Stimulated activated naive CD8-positive, alpha-beta T cell treated with anti-CD3 and anti-CD28 coated beads, Interleukin-15, Interleukin-2, amounts not matched to agents 100 ng/mL and 50 ng/mL, for 24 hours (primary cell): Measurements from ENCODE around the gene SPECC1.
"Not testable (repeated sequence)": the region's sequence is repeated elsewhere in the genome, so short reads cannot be mapped to it uniquely, and the experiment has no call there.

Experiments
- H3K27ac Mint-ChIP-seq: one replicate; pipeline ENCODE4 v1.8.0; 2021; ENCODE audit warnings: mild to moderate bottlenecking, mixed read lengths
- H3K27me3 Mint-ChIP-seq: one replicate; pipeline ENCODE4 v1.8.0; 2021; ENCODE audit warnings: mixed read lengths
- H3K36me3 Mint-ChIP-seq: one replicate; pipeline ENCODE4 v1.8.0; 2021; ENCODE audit warnings: low read depth, mixed read lengths
- H3K4me1 Mint-ChIP-seq: one replicate; pipeline ENCODE4 v1.8.0; 2021; ENCODE audit warnings: low read depth, mixed read lengths
- H3K4me3 Mint-ChIP-seq: one replicate; pipeline ENCODE4 v1.8.0; 2021; ENCODE audit warnings: mild to moderate bottlenecking, mixed read lengths
- H3K9me3 Mint-ChIP-seq: one replicate; pipeline ENCODE4 v1.8.0; 2021; ENCODE audit warnings: mixed read lengths

The SPECC1 gene

DNA sequence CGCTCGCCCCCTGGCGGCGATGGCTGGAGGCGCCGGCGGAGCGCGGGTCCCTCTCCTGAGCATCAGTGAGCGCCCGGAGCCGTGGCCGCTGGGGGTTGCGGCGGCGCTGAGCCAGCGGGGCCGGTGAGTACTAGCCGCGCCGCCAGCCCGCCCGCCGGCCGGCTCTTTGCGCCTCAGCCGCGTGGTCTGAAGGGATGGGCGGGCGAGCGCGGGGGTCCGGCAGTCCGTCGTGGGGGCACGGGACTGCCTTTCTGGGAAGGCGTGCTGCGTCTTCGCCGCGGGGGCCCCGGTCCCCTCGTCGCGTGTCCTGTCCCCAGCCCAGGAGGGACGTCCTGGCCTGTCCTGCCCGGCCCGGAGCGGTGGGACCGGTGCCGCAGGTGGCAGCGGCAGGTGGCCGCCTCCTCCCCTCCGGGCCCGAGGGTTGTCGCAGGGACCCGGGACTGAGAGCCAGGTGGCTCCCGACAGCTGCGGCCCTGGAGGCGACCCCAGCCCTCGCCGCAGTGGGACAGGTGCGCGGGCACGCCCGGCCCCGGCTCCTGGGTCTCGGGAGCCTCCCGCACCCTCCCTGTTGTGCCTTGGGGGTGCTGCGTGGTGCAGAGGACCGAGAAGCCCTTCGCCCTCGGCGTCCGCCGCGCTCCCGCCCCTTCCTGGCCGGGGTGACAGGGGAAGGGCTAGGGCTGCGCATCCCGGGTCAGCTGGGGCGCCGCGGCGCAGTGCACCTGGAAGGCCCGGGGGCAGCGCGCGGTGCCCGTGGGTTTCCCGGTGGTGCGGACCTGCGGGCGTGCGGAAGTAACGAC is at the start of gene SPECC1:
Gene SPECC1 (plus strand): TSS at position 58 of the 797 bp plus-strand sequence. CDS start 87,293 bp downstream, outside the sequence.
- Mint-ChIP-seq H3K4me1 (peaks cover 9% of the 10 kb centered on the region), H3K9me3 (no peaks in the 10 kb centered on the region), H3K27me3 (peaks cover 66% of the 10 kb centered on the region), H3K4me3 (peak within 1 kb of the TSS; percentile 83), H3K27ac (peak within 1 kb of the TSS; percentile 63), H3K36me3 (no peaks in the 10 kb centered on the region)

DNA sequence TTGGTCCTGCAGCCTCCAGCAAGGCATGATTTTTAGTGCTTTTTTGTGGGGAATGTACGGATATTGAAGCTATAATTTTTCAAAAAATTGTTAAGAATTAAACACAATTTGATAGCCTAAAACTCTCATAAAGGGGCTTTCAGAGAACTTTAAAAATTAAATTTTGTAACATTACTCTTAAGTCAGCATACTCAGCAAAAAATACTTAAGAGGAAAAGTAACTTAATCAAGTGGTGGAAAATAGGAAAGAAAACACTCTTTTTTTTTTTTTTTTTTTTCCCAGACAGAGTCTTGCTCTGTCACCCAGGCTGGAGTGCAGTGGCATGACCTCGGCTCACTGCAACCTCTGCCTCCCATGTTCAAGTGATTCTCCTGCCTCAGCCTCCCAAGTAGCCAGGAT is 46.2 kb upstream of the SPECC1 start:
- H3K27ac Mint-ChIP-seq, H3K27me3 Mint-ChIP-seq, H3K4me3 Mint-ChIP-seq, H3K9me3 Mint-ChIP-seq: not testable (repeated sequence)
- Mint-ChIP-seq H3K4me1 (peaks cover 26% of the 10 kb centered on the region), H3K36me3 (peaks cover 62% of the 10 kb centered on the region)

DNA sequence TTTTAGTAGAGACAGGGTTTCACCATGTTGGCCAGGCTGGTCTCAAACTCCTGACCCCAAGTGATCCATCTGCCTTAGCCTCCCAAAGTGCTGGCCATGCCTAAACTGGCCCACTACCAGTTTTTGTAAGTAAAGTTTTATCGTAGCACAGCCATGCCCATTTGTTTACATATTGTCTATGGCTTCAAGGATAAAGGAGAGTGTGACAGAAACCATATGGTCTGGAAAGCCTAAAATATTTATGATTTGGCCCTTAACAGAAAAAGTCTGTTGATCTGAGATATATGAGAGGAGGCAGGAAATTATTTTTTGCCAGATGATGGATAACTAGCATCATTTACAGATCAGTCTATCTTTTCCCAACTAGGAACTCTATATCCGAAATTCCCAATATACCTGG is 36.0 kb upstream of the SPECC1 start:
- no peaks in the 10 kb centered on the region for H3K27me3 Mint-ChIP-seq
- H3K9me3 Mint-ChIP-seq: no peaks in the 10 kb centered on the region
- H3K4me1 Mint-ChIP-seq: peaks cover 57% of the 10 kb centered on the region
- H3K36me3 Mint-ChIP-seq: peaks cover 61% of the 10 kb centered on the region
- no peak overlapping the region for H3K4me3 Mint-ChIP-seq
- H3K27ac Mint-ChIP-seq: peak overlapping the region; percentile 17

GRCh38 chr17:19975601-19976000 is 33.6 kb upstream of the SPECC1 start:
- Mint-ChIP-seq H3K9me3 (peaks cover 4% of the 10 kb centered on the region), H3K27ac (peak overlapping the region; percentile 80), H3K4me1 (peaks cover 54% of the 10 kb centered on the region), H3K27me3 (no peaks in the 10 kb centered on the region), H3K36me3 (peaks cover 47% of the 10 kb centered on the region), H3K4me3 (peak overlapping the region; percentile 65)

DNA sequence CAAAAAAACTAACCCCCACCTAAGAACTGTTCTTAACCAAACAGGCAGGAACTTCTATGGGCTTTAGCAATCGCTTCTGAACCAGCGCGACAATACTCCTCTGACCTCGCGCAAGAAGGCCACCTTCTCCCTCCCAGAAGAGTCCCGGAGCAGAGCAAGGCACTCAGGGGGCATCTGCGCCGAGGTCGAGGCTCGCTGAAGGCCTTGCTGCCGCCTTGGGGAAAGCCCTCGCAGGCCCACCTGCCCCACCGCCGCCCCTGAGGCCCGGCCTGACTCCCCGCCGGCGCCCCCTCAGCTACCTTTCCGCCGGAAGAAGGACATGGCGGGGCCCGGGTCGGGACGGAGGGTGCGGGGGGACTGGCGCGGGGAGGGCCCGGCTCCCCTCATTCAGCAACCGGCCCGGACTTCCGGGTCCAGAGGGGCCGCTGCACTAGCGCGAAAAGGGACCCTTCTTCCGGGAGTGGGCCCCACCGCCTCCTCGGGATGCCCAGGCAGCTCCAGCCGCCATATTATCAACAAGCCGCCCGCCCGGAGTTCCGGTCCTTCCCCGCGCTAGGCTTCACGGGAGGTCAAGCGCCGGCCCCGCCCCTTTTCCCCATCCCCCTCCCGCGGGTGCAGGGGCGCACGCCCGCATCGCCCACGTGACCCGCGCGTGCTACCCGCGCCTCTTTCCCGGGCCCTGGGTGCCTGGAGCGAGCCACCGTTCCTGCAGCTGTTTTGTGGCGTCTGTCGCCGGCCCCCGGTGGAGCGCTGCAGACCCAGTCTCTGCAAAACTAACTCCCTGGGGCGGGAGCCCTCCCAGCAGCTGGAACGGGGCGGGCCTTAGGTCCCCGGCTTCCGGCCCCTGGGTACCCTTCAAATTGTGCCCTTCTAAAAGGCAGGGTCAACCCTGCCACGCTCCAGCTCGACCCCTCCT is 31.6 kb upstream of the SPECC1 start, which contains the start of gene AKAP10:
Gene AKAP10 (minus strand): TSS at position 536 of the 916 bp plus-strand sequence. CDS start 149 bp downstream, at position 387.
- peak within 1 kb of the TSS; percentile 90 for H3K4me3 Mint-ChIP-seq
- peaks cover 35% of the 10 kb centered on the region for H3K36me3 Mint-ChIP-seq
- peaks cover 49% of the 10 kb centered on the region for H3K4me1 Mint-ChIP-seq
- peak within 1 kb of the TSS; percentile 99 for H3K27ac Mint-ChIP-seq
- H3K27me3 Mint-ChIP-seq: no peaks in the 10 kb centered on the region
- peaks cover 4% of the 10 kb centered on the region for H3K9me3 Mint-ChIP-seq

DNA sequence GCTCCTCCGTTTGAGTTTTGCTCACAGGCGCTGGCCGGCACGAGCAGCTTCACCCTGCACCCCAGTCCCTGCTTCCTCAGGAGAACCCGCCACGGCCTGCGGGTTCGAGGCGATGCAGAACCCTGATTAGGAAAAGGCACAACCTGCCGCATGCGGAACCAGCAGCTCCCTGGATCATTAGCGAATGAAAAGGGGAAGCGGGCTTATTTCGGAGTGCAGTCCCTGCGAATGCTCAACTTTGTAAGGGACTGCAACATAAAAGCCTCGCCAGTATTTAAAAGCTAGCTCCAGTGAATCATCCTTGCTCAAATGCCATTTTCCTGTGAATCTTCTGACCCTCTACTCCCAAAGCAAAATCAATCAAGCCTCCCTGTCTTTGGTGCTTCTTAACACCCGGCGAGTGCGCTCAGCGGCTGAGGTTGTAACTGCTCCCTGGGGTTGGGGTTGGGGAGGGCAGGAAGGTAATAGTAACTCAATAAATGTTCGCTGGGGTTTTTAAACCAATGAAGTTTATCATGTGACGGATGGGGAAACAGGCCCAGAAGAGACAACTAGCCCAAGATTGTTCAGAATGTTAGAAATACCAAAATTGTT is 30.9 kb upstream of the SPECC1 start:
- peaks cover 28% of the 10 kb centered on the region for H3K36me3 Mint-ChIP-seq
- H3K4me3 Mint-ChIP-seq: peak overlapping the region; percentile 90
- H3K27ac Mint-ChIP-seq: peak overlapping the region; percentile 99
- peaks cover 4% of the 10 kb centered on the region for H3K9me3 Mint-ChIP-seq
- no peaks in the 10 kb centered on the region for H3K27me3 Mint-ChIP-seq
- peaks cover 42% of the 10 kb centered on the region for H3K4me1 Mint-ChIP-seq

DNA sequence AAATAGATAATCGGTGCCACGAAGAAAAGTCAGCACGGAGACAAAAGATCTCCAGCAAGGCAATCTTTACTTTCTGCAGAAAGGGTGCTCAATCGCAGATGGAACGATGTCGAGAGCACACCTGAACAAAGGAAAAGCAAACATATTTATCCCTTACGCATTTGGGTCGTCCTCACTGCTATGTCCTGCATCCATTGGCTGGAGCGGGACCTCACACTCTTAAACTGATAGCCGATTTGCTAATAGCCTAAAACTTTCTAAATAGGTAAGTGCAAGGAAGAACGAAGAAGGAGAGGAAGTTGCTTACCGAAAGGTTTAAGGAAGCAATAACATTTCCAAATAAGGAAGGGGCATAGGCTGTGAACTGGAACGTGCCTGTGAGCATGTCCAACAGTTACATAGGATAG is 30.4 kb upstream of the SPECC1 start:
- Mint-ChIP-seq H3K27me3 (no peaks in the 10 kb centered on the region), H3K4me3 (peak overlapping the region; percentile 90), H3K4me1 (peaks cover 37% of the 10 kb centered on the region), H3K9me3 (peaks cover 4% of the 10 kb centered on the region), H3K27ac (peak overlapping the region; percentile 99), H3K36me3 (peaks cover 22% of the 10 kb centered on the region)

- Mint-ChIP-seq H3K9me3 (peaks cover 4% of the 10 kb centered on the region), H3K27ac (peak overlapping the region; percentile 8), H3K4me1 (peaks cover 23% of the 10 kb centered on the region), H3K27me3 (no peaks in the 10 kb centered on the region), H3K4me3 (no peak overlapping the region), H3K36me3 (peaks cover 14% of the 10 kb centered on the region)
Observed at GRCh38 chr17:19979917-19980770, 29.0 kb upstream of the SPECC1 start.

DNA sequence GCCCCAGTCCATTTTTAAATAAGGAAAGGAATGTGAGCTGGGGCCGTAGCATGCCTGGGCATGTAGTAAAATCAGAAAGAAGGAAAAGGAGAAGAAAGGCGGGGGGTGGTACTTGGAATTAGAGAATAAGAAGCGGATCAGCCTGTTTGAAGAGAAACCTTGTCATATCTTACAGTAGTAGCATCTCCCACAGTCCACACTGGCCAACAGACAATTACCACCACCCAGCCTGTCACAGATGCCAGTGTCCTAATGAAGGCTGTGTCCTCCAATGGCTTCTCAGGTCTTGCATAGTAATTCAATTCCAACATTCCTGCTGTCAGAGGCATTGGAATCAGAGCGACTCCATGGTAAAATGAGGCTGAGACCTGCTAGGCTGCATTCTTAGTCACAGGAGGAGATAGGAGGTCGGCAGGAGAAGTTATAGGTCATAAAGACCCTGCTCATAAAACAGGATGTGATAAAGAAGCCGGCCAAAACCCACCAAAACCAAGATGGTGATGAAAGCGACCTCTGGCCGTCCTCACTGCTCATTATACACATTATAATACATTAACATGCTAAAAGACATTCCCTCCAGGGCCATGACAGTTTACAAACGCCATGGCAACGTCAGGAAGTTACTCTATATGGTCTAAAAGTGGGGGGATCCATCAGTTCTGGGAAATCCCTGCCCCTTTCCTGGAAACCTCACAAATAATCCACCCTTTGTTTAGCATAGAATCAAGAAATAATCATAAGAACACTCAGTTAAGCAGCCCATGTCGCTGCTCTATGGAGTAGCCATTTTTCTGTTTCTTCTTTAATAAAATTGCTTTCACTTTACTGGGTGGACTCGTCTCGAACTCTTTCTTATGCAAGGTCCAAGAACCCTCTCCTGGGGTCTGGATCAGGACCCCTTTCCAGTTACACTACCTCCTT is 22.0 kb upstream of the SPECC1 start:
- Mint-ChIP-seq H3K36me3 (no peaks in the 10 kb centered on the region), H3K4me1 (no peaks in the 10 kb centered on the region), H3K9me3 (no peaks in the 10 kb centered on the region), H3K27me3 (no peaks in the 10 kb centered on the region), H3K4me3 (no peak overlapping the region), H3K27ac (no peak overlapping the region)

DNA sequence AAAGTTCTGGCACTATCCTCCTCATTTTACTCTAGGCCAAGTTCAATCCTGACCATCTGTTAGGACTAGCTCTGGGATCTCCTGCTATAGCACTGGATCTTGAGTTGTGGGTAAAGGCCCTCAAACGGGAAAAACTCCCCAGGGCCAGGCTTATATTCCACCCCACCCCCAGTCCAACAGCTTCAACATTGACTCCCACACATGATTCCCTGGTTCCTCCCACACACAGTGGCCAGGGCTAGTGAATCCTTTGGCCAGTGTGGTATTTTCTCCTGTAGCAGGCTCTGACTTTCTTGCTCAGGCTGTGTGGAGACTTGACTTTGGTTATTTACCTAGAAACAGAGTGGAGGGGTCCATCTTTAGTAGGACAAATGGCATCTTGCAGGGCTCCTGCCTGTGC is 21.3 kb upstream of the SPECC1 start:
- no peaks in the 10 kb centered on the region for H3K27me3 Mint-ChIP-seq
- no peaks in the 10 kb centered on the region for H3K36me3 Mint-ChIP-seq
- H3K4me1 Mint-ChIP-seq: no peaks in the 10 kb centered on the region
- no peak overlapping the region for H3K27ac Mint-ChIP-seq
- H3K9me3 Mint-ChIP-seq: no peaks in the 10 kb centered on the region
- no peak overlapping the region for H3K4me3 Mint-ChIP-seq

DNA sequence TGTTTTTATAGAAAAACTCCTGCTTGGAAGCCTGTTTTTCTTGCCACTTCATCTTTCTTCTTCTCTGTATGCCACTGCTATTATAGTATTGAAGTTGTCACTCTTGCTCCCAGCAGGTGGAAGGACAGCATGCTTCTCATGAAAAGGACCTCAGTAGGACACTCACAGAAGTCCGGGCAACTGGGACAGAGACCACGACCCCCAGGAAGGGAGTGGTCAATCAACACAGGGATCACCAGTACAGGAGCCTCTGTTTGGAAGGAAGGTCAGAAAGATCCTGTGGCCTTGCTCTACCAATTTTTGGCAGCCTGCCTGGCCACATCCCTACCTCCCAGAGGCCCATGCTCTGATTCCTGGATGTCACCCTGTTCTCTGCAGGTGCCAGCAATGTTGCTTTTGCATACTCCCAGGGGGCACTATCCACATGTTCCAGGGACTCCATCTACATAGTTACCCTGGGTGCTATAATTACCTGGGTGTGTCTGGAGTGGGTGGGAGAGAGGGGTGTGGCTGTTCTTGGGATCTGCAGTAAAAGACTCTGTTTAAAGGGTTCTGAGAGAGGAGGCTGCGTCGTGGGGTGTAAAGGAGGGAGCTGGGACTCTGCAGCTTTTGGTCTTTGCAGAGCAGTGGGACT is 17.8 kb upstream of the SPECC1 start:
- Mint-ChIP-seq H3K27me3 (peaks cover 3% of the 10 kb centered on the region), H3K36me3 (no peaks in the 10 kb centered on the region), H3K4me3 (no peak overlapping the region), H3K9me3 (no peaks in the 10 kb centered on the region), H3K4me1 (no peaks in the 10 kb centered on the region), H3K27ac (no peak overlapping the region)

GRCh38 chr17:19992803-19993713 is 16.1 kb upstream of the SPECC1 start:
- Mint-ChIP-seq H3K4me3 (peak overlapping the region; percentile 43), H3K27ac (no peak overlapping the region), H3K4me1 (no peaks in the 10 kb centered on the region), H3K9me3 (no peaks in the 10 kb centered on the region), H3K36me3 (no peaks in the 10 kb centered on the region), H3K27me3 (peaks cover 7% of the 10 kb centered on the region)
